SH-SY5Y (cell line): ENCODE data around the gene HSF4.

Experiments
- GATA2 ChIP-seq: IDR thresholded peaks from 2 replicates; pipeline ENCODE4 v1.6.1; 2011; ENCODE audit warnings: mild to moderate bottlenecking, low read depth, low read length
- GATA3 ChIP-seq: IDR thresholded peaks from 2 replicates; pipeline ENCODE4 v1.6.1; 2011; ENCODE audit warnings: low read depth, mild to moderate bottlenecking, low read length, moderate library complexity

DNA sequence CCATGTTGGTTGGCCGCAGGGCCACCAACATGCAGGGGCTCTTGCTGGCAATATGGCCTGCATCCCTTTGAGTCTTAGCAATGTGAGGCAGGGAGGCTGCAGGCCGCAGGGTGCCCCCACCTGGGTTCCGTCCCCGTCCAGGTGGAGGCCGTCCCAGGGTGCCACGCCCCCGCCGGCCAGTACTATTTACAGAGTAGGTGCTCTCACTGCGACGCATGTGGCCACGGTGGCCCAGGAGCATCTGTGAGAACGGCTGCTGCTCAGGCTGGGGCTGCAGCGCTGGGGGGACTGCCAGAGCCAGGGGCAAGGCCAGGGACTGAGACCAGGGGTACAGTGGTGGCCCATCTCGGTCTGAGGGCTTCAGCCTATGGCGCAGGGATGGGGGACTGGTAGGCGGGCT is 15.6 kb downstream of the HSF4 start:
- no peak for TF ChIP-seq GATA2
- TF ChIP-seq GATA3, result no peak
